Activated naive CD4-positive, alpha-beta T cell treated with anti-CD3 and anti-CD28 coated beads for 36 hours (primary cell): ENCODE results near the gene WDR5. TPM values are rescaled to one million over a fixed set of nuclear protein-coding genes. Genes with fewer than 3 reads are reported as not detected.
A peak's percentile ranks its signal among the peaks of the same experiment; 100 is the strongest.

Experiments used
- CTCF ChIA-PET: fragments of 350-600 bp; sonication (Branson Sonifier 250); formaldehyde crosslinking; loops from one replicate; lab custom pipeline; 2021; ENCODE audit warnings: antibody characterized with exemption; lab: Charles Lee
- DNase-seq: peaks from one replicate; pipeline ENCODE4 v3.0.0-alpha.2; 2020
- H3K27ac Mint-ChIP-seq: one replicate; pipeline ENCODE4 v1.8.0; 2021; ENCODE audit warnings: mild to moderate bottlenecking, mixed read lengths
- H3K27me3 Mint-ChIP-seq: one replicate; pipeline ENCODE4 v1.8.0; 2021; ENCODE audit warnings: low read depth, mixed read lengths
- H3K36me3 Mint-ChIP-seq: one replicate; pipeline ENCODE4 v1.8.0; 2021; ENCODE audit warnings: low read depth, mixed read lengths
- H3K4me1 Mint-ChIP-seq: one replicate; pipeline ENCODE4 v1.8.0; 2021; ENCODE audit warnings: low read depth, mixed read lengths
- H3K4me3 Mint-ChIP-seq: one replicate; pipeline ENCODE4 v1.8.0; 2021; ENCODE audit warnings: mild to moderate bottlenecking, moderate library complexity, mixed read lengths
- H3K9me3 Mint-ChIP-seq: one replicate; pipeline ENCODE4 v1.8.0; 2021; ENCODE audit warnings: mixed read lengths
- intact Hi-C: fragments of 100-400 bp; cut with micrococcal nuclease; formaldehyde crosslinking; loops from one replicate; pipeline ENCODE4 v1.15.1; 2023
- total RNA-seq, 2 experiments: library from RNA; stranded (reverse); gene quantifications; one replicate each; pipeline ENCODE4 v1.2.3, GENCODE V29; 2021

Gene WDR5
- total RNA-seq, 2 experiments from 2014 or later = 39.4 to 40.4 TPM

DNA sequence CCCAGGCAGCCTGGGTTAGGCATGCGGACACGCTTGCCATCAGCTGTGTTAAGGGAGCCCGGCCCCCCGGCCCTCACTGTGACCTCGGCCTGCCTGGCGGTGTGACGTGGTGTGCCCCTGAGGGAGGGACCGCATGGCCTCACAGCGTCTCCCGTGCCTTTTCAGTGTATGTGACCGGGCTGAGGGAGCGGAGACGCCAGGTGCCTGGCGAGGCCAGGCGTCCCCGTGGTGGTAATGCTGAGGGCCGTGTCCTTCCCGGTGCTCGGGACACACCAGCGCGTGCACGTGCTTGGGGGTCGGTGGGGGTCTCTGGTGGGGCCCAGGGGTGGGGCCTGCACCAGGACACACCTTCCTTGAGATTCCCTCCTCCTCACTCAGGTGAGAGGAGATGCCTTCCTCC is 17.6 kb downstream of the WDR5 start:
- no peak overlapping the region for H3K27ac Mint-ChIP-seq
- CTCF ChIA-PET = interaction anchor here (1.1 kb wide), 1 partner anchor 10 kb away, joined by 3 read pairs; no protein-coding TSS in a partner anchor
- peaks cover 35% of the 10 kb centered on the region for H3K36me3 Mint-ChIP-seq
- no peaks in the 10 kb centered on the region for H3K4me1 Mint-ChIP-seq
- H3K27me3 Mint-ChIP-seq = no peaks in the 10 kb centered on the region
- no peak for DNase-seq
- intact Hi-C loops = no loop called here
- no peaks in the 10 kb centered on the region for H3K9me3 Mint-ChIP-seq
- no peak overlapping the region for H3K4me3 Mint-ChIP-seq

DNA sequence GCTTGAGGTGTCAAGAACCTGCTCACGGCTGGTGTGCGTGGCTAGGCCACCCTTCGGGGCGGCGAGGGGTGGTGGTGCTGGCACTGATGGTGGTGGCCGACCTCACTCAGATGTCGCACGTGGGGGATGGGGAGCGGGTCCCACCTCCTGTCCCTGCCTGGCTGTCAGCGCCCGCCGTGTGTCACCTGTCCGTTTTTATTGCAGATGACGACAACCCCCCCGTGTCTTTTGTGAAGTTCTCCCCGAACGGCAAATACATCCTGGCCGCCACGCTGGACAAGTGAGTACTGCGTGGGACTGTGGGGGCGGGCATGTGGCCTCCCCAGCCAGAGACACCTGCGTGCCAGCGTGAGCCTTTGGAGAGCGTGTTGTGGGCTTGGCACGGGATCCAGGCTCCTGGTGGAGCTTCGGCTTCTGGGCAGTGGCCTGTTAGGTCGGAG is 18.4 kb downstream of the WDR5 start:
- no peak overlapping the region for H3K4me3 Mint-ChIP-seq
- DNase-seq = no peak
- peaks cover 32% of the 10 kb centered on the region for H3K36me3 Mint-ChIP-seq
- H3K4me1 Mint-ChIP-seq = no peaks in the 10 kb centered on the region
- H3K27ac Mint-ChIP-seq = no peak overlapping the region
- H3K9me3 Mint-ChIP-seq = no peaks in the 10 kb centered on the region
- intact Hi-C loops = no loop called here
- H3K27me3 Mint-ChIP-seq = no peaks in the 10 kb centered on the region
- CTCF ChIA-PET = no interaction called here

DNA sequence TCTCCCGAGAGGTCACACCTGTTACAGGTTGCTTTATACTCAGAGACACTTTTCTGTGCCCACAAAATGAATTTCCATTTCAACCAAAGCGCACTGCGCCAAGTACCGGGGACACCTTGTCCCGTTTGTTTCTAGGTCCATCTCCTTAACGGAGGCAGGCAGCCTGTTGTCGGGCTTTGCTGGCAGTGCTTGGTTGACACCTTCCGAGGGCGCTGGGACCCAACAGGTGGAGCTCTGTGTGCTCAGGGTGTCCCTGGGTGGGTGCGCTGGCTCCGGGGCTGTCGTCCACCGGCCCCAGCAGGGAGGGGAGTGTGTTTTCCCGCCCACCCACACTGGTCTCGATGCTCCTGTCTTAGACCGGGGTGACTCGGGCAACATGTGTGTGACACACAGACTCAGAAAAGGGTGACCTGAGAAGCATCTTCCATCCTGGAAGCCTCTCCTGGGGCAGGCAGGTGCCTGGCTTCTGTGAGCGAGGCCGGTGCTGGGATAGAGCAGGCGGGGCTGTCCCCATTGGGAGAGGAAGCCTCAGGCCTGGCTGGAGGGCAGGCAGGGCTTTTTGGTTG is 20.0 kb downstream of the WDR5 start:
- Mint-ChIP-seq H3K36me3 (peaks cover 30% of the 10 kb centered on the region), H3K27me3 (no peaks in the 10 kb centered on the region), H3K27ac (no peak overlapping the region), H3K4me1 (no peaks in the 10 kb centered on the region), H3K9me3 (no peaks in the 10 kb centered on the region), H3K4me3 (no peak overlapping the region)
- CTCF ChIA-PET = no interaction called here
- intact Hi-C loops = no loop called here
- no peak for DNase-seq

DNA sequence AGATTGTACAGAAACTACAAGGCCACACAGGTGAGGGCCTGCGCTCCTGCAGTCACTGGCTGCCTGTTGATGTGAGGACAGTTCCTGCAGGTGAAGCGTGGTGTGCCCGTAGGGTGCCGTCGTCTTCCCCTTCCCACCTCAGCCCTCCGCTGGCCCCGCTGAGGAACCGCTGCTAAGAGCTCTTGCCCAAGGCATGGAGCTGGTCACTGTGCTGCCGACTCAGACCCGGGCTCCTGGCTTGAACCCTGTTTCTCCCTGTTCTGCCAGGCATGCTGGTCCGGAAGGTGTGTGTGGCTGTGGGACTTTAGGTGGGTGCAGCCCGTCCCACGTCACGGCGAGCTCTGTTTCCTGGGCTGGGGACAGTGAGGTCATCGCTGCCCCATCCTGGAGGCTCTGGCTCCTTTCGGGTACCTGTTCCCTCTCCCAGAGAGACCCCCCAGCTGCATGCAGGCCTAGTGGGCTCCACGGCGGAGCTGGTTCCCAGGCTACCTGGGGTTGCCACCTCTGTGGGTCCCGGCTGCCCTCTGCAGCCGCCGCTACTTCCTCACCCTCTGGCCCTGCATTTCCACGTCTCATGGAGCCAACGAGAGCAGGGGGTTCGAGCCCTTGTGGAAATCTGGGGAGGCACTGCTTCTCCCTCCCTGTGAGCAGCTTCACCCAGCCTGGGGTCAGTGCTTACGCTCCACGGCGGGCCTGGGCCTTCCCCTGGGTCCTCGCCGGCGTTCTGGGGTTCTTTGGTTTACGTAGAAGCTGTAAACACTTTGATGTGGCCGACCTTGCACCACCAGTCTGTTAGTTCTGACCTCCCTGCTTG is 20.9 kb downstream of the WDR5 start:
- DNase-seq = no peak
- intact Hi-C loops = no loop called here
- Mint-ChIP-seq H3K9me3 (no peaks in the 10 kb centered on the region), H3K4me1 (no peaks in the 10 kb centered on the region), H3K36me3 (peaks cover 24% of the 10 kb centered on the region), H3K27me3 (no peaks in the 10 kb centered on the region), H3K27ac (no peak overlapping the region), H3K4me3 (no peak overlapping the region)
- CTCF ChIA-PET = no interaction called here

DNA sequence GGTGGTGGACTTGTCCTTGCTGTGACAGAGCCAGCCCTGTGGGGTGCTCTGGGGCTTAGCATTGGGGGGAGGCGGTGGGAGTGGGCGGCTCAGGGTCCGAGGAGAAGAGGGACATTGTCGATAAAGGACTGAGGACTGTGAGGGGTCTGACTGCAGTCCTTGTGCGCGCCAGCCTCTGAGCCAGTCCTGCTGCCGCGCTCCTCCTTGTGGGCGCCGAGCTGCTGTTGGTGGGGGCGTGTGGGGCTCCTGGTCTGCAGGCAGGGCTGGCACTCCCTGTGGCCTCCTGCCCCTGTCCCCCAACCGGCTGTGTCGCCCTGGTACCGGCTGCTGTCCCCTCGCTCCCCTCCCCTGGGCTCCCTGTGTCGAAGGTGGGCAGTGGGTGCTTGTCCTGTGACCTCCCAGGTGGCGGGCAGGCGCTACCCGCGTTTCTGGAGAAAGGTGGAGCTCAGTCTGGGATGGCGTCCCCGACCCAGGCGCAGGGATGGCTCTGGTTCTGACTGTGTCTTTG is 21.6 kb downstream of the WDR5 start:
- Mint-ChIP-seq H3K4me1 (peaks cover under 1% of the 10 kb centered on the region), H3K4me3 (no peak overlapping the region), H3K27me3 (no peaks in the 10 kb centered on the region), H3K36me3 (peaks cover 21% of the 10 kb centered on the region), H3K9me3 (no peaks in the 10 kb centered on the region), H3K27ac (no peak overlapping the region)
- intact Hi-C loops = no loop called here
- CTCF ChIA-PET = no interaction called here
- no peak for DNase-seq

DNA sequence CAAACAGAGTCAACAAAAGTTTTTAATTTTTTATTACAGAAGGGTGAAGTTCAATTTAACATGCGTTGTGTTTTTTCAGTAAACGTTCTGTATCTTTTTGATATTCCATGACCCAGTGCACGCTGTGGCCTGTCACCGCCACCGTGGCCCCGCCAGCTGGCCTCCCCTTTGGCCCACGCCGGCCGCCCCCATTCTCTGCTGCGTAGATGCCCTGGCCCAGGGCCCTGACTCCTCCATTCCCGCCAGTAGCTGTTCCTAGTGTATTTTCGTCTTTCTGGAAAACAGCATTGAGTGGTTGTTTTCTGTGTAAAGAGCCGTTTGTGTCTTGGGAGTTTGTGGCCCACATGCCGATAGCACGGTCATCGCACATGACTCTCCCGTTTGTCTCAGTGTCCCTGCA is 22.4 kb downstream of the WDR5 start:
- intact Hi-C loops = no loop called here
- CTCF ChIA-PET = no interaction called here
- no peaks in the 10 kb centered on the region for H3K9me3 Mint-ChIP-seq
- peaks cover 21% of the 10 kb centered on the region for H3K36me3 Mint-ChIP-seq
- no peak for DNase-seq
- H3K4me3 Mint-ChIP-seq = no peak overlapping the region
- peaks cover 3% of the 10 kb centered on the region for H3K4me1 Mint-ChIP-seq
- no peak overlapping the region for H3K27ac Mint-ChIP-seq
- no peaks in the 10 kb centered on the region for H3K27me3 Mint-ChIP-seq

DNA sequence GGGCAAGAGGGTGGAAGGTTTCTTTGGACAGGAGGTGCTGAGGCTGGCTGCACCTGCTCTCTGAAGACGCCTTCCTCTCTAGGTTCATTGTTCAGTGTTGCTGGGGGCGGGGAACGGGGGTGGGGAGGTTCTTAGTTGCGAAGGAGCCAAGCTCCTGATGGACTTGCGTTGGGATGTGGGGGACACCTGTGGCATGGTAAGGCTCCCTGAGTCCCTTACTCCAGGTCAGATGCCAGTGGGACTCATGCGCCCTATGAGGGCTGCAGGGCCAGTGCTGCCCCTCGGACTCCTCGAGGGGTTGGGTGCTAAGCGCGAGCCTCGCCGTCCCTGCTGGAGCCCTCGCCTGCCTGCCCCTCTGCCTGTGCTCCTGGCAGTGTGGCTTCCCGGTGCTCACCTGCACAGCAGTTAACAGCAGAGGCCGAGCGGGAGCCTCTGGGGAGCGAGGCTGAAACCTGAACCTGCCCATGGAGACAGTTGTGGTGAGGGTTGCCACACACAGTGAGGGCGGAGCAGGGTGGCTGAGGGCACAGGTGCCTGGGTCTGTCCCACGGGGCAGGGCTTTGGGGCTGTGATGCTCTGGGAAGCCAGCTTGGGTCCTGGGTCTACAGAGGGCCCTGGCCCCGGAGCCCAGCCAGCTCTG is 23.0 kb downstream of the WDR5 start:
- no peaks in the 10 kb centered on the region for H3K27me3 Mint-ChIP-seq
- intact Hi-C loops = no loop called here
- no peak overlapping the region for H3K4me3 Mint-ChIP-seq
- CTCF ChIA-PET = no interaction called here
- H3K27ac Mint-ChIP-seq = no peak overlapping the region
- no peaks in the 10 kb centered on the region for H3K9me3 Mint-ChIP-seq
- DNase-seq = no peak
- H3K36me3 Mint-ChIP-seq = peaks cover 22% of the 10 kb centered on the region
- H3K4me1 Mint-ChIP-seq = peaks cover 3% of the 10 kb centered on the region

DNA sequence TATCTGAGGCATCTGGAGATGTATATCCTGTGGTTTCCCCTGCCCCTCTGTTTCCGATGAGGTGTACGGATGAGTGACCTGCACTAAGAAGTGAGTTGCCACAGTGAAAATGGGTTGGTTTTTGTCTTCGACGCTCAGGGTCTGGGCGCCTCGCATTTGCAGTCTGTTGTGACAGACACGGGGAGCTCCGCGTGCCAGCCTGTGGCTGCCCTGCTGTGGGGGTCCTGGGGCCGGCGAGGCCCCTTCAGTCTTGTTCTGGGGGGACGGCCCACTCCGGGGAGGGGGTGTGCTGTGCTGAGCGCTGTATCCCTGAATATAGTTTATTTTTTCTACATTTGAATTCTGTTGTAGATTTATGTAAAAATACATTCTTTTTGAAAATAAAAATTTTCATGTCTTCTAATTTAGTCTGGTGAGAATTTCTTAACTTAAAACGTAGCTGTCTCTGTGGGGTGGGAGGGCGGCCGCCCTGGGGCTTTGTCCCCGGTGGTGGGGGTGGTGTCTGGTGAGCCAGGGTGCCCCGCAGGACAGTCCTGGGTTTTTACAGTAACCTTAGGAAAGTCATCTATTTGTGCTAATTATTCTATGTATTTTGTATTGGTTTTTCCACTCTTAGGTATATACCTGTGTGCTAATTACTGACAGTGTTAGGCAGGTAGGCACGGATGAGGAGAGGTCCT is 23.8 kb downstream of the WDR5 start:
- H3K4me1 Mint-ChIP-seq = peaks cover 3% of the 10 kb centered on the region
- H3K36me3 Mint-ChIP-seq = peaks cover 20% of the 10 kb centered on the region
- intact Hi-C loops = loop anchor here (10.0 kb wide), 1 partner anchor 165 kb away; the partner anchor contains the start of gene RXRA
- DNase-seq = no peak
- H3K4me3 Mint-ChIP-seq = no peak overlapping the region
- H3K9me3 Mint-ChIP-seq = no peaks in the 10 kb centered on the region
- CTCF ChIA-PET = no interaction called here
- H3K27me3 Mint-ChIP-seq = no peaks in the 10 kb centered on the region
- H3K27ac Mint-ChIP-seq = no peak overlapping the region

DNA sequence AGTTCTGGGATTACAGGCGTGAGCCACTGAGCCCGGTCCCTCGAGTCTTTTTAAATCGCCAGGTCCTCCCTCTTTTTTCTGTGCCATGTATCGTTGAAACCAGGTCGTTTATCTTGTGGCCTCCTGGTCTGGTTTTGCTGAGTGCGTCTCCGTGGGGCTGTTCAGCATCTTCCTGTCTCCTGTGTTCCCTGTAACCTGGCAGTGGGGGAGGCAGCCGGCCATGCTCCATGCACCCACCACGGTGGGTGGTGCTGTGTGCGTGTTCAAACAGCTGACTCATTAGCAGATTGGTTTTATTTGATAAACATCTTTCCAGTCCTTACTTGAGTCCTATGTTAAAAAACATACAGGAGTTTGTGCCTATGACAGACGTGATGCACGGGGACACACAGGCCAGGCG is 25.8 kb downstream of the WDR5 start:
- Mint-ChIP-seq H3K36me3 (peaks cover 20% of the 10 kb centered on the region), H3K4me1 (peaks cover 14% of the 10 kb centered on the region), H3K9me3 (no peaks in the 10 kb centered on the region), H3K27me3 (no peaks in the 10 kb centered on the region), H3K27ac (no peak overlapping the region), H3K4me3 (no peak overlapping the region)
- DNase-seq = no peak
- CTCF ChIA-PET = no interaction called here
- intact Hi-C loops = loop anchor here (10.0 kb wide), 1 partner anchor 163 kb away; the partner anchor contains the start of gene RXRA

DNA sequence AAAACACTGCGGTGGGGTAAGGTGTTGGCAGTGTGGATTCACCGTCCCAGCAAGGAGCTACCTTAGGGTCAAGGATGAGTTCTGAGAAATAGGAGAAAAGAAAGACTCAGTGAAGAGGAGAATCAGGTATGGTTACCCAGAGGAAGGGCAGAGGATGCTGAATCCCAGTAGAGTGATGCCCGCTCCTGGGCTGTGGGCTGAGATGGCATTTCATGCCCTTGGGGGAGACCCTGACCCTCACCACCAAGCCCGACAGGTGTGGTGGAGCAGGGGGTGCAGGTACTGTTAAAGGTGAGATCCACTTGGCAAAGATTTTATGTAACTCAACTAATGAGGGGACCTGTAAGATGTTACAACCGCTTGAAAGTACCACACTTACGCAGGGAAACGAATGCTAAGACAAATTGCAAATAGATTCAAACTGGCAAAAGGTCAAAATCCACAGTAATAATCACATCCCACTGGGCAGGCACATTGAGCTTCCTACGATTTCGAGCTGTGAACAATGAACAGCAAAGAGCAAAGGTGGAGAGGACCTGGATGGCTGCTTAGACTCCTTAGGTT is 26.4 kb downstream of the WDR5 start:
- H3K4me1 Mint-ChIP-seq = peaks cover 14% of the 10 kb centered on the region
- peaks cover 22% of the 10 kb centered on the region for H3K36me3 Mint-ChIP-seq
- no peak for DNase-seq
- peak overlapping the region; percentile 26 for H3K27ac Mint-ChIP-seq
- peak overlapping the region; percentile 32 for H3K4me3 Mint-ChIP-seq
- intact Hi-C loops = loop anchor here (10.0 kb wide), 1 partner anchor 163 kb away; the partner anchor contains the start of gene RXRA
- H3K27me3 Mint-ChIP-seq = no peaks in the 10 kb centered on the region
- CTCF ChIA-PET = interaction anchor here (0.5 to 2.0 kb wide), 4 partner anchors 24 to 288 kb away, joined by 3 to 7 read pairs (median 4); no protein-coding TSS in a partner anchor
- H3K9me3 Mint-ChIP-seq = no peaks in the 10 kb centered on the region

DNA sequence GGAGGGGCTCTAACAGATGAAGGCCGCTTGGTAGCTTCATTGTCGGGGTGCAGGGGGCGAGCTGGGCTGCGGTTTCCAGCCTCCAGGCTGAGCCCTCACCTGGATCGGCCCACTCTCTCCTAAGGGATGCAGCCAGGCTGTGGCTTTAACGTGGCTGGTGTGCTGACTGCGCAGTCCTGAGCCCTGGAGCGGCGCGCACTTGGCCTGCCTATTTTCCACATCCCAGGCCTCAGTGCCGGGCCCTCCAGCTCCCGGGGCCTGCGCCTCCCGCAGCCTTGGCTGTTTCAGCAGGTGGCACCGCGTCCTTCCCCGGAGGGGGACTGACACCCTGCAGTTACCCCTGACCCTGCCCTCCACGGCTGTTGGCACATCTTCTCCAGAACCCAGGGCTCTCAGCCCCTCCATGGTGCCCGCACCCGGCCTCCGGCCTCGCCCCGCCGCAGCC is 27.1 kb downstream of the WDR5 start:
- no peak for DNase-seq
- no peak overlapping the region for H3K27ac Mint-ChIP-seq
- CTCF ChIA-PET = interaction anchor here (0.7 to 2.0 kb wide), 4 partner anchors 24 to 287 kb away, joined by 4 to 7 read pairs (median 4); no protein-coding TSS in a partner anchor
- no peaks in the 10 kb centered on the region for H3K9me3 Mint-ChIP-seq
- H3K4me3 Mint-ChIP-seq = no peak overlapping the region
- H3K36me3 Mint-ChIP-seq = peaks cover 20% of the 10 kb centered on the region
- intact Hi-C loops = loop anchor here (10.0 kb wide), 1 partner anchor 162 kb away; the partner anchor contains the start of gene RXRA
- peaks cover 14% of the 10 kb centered on the region for H3K4me1 Mint-ChIP-seq
- H3K27me3 Mint-ChIP-seq = no peaks in the 10 kb centered on the region
